AG09319 (cell line): ENCODE results near the gene SEZ6.

Experiments used
- DNase-seq: peaks from one replicate; pipeline ENCODE4 v3.0.0-alpha.2; 2010; ENCODE audit warnings: low read depth; ENCODE audit errors: extremely low read depth
- TF ChIP-seq, protein P1 (sequence below): IDR thresholded peaks from 2 replicates; pipeline ENCODE4 v1.5.1; 2011; ENCODE audit warnings: low read depth, mild to moderate bottlenecking, inconsistent platforms, low read length, moderate library complexity

Gene SEZ6

GRCh38 chr17:28948873-28949184, 57.0 kb downstream of the SEZ6 start:
- DNase-seq: no peak

GRCh38 chr17:28948342-28948741, 57.5 kb downstream of the SEZ6 start:
- DNase-seq: no peak
- TF ChIP-seq, protein P1, sequence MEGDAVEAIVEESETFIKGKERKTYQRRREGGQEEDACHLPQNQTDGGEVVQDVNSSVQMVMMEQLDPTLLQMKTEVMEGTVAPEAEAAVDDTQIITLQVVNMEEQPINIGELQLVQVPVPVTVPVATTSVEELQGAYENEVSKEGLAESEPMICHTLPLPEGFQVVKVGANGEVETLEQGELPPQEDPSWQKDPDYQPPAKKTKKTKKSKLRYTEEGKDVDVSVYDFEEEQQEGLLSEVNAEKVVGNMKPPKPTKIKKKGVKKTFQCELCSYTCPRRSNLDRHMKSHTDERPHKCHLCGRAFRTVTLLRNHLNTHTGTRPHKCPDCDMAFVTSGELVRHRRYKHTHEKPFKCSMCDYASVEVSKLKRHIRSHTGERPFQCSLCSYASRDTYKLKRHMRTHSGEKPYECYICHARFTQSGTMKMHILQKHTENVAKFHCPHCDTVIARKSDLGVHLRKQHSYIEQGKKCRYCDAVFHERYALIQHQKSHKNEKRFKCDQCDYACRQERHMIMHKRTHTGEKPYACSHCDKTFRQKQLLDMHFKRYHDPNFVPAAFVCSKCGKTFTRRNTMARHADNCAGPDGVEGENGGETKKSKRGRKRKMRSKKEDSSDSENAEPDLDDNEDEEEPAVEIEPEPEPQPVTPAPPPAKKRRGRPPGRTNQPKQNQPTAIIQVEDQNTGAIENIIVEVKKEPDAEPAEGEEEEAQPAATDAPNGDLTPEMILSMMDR: no peak

More at GRCh38 chr17:28948873-28949184, 57.0 kb downstream of the SEZ6 start:
- TF ChIP-seq, protein P1: no peak

- TF ChIP-seq, protein P1: no peak
- DNase-seq: no peak
Measured at GRCh38 chr17:28947639-28948038, 58.2 kb downstream of the SEZ6 start.

GRCh38 chr17:28946239-28946638, 59.6 kb downstream of the SEZ6 start:
- TF ChIP-seq, protein P1: no peak

GRCh38 chr17:28944862-28945741, 60.7 kb downstream of the SEZ6 start:
- DNase-seq: no peak
- TF ChIP-seq, protein P1: no peak

More at GRCh38 chr17:28946239-28946638, 59.6 kb downstream of the SEZ6 start:
- DNase-seq: no peak

DNA sequence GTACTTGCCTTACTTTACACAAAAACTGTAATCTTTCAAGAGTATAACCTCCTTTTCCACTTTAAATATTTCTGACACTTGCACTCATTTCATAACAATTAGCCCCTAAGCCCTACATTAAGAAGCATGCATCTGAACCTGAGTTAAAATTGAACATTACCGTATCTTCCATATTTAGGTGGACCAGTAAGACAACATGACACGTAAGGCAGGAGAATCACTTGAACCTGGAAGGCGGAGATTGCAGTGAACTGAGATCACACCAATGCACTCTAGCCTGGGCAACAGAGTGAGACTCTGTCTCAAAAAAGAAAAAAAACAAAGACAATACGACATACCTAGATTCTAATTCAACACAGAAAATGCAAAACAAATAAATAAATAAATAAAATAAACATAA, 61.5 kb downstream of the SEZ6 start:
- TF ChIP-seq, protein P1: no peak
- no peak for DNase-seq

- TF ChIP-seq, protein P1: no peak
- DNase-seq: no peak
Measured at GRCh38 chr17:28942925-28943324, 62.9 kb downstream of the SEZ6 start.
